ENCODE results near the gene XRCC4.

XRCC4 gene

DNA sequence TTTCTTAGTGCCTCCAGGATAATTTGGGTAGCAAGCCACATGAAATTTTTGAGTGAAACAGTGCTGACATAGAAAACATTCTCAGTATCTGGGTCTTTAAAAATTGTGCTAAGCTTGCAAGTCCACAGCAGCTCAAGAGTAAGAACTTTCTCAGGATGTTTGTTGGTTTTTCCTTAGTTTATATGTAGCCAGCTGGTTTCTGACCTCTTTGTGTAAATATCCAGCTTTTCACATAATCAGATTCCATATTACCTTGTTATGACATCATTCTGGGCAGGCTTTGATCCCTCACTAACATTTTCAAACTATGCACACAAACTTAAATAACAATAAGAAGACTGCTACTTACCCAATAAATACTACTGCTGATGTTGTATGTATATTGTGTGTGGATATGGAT lies 311.3 kb downstream of the XRCC4 start:
- TF ChIP-seq, protein P1, sequence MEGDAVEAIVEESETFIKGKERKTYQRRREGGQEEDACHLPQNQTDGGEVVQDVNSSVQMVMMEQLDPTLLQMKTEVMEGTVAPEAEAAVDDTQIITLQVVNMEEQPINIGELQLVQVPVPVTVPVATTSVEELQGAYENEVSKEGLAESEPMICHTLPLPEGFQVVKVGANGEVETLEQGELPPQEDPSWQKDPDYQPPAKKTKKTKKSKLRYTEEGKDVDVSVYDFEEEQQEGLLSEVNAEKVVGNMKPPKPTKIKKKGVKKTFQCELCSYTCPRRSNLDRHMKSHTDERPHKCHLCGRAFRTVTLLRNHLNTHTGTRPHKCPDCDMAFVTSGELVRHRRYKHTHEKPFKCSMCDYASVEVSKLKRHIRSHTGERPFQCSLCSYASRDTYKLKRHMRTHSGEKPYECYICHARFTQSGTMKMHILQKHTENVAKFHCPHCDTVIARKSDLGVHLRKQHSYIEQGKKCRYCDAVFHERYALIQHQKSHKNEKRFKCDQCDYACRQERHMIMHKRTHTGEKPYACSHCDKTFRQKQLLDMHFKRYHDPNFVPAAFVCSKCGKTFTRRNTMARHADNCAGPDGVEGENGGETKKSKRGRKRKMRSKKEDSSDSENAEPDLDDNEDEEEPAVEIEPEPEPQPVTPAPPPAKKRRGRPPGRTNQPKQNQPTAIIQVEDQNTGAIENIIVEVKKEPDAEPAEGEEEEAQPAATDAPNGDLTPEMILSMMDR (IDR thresholded peaks at IDR 0.05; ENCODE audit: low read depth, low read length, missing control alignments): no peak
- H3K4me3 ChIP-seq (replicated peaks; ENCODE audit: low read depth, low read length): no peak overlapping the region
- DNase-seq (ENCODE audit: extremely low read depth, low read depth): no peak

DNA sequence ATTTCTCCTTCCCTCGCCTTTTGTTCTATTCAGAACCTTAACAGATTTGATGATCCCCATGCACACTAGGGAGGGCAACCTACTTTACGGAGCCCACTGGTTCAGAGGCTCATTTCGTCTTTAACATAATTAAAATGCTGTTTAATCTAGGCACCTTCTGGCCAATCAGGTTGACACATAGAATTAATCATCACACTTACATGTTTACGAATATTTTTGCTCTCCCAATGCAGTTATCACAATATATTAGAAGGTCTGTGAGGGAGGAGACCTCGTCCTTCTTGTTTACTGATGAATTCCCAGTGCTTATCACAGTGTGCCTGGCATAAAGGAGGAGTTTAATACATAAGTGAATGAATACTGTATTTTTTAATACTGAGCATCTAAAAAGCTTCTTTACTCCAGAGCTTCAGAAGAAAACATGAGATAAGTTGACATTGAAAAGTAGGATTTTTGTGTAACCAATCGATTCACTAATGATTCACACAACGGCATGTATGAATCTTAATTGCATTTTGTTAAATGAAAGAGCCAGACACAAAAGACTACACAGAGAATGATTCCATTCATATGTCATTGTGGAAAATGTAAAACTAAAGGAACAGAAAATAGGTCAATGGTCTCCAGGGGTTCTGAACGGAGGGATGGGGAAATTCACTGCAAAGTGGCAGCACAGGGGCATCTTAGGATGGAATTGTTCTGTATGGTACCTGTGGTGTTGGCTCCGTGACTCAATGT lies 315.6 kb downstream of the XRCC4 start:
- TF ChIP-seq, protein P1 (IDR thresholded peaks at IDR 0.05; ENCODE audit: low read depth, low read length, missing control alignments): no peak
- no peak overlapping the region for H3K4me3 ChIP-seq (replicated peaks; ENCODE audit: low read depth, low read length)
- DNase-seq (ENCODE audit: extremely low read depth, low read depth): no peak

- H3K4me3 ChIP-seq (replicated peaks; ENCODE audit: low read depth, low read length): no peak overlapping the region
- no peak for DNase-seq (ENCODE audit: extremely low read depth, low read depth)
- TF ChIP-seq, protein P1 (IDR thresholded peaks at IDR 0.05; ENCODE audit: low read depth, low read length, missing control alignments): no peak
Measured at GRCh38 chr5:83393504-83393866, 316.1 kb downstream of the XRCC4 start.

DNA sequence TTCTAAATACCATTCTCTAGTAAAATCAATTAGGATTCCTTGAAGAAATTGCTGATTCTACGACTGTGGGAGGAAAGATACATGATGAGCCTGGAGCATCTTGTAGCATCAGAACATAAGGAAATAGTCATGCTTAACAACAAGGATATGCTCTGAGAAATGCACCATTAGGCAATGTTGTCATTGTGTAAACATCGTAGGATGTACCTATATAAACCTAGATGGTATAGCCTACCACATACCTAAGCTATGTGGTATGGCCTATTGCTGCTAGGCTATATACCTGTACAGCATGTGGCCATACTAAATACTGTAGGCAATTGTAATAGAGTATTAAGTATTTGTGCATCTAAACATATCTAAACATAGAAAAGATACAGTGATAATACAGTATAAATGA lies 316.8 kb downstream of the XRCC4 start:
- DNase-seq (ENCODE audit: extremely low read depth, low read depth): no peak
- no peak overlapping the region for H3K4me3 ChIP-seq (replicated peaks; ENCODE audit: low read depth, low read length)
- TF ChIP-seq, protein P1 (IDR thresholded peaks at IDR 0.05; ENCODE audit: low read depth, low read length, missing control alignments): no peak

DNA sequence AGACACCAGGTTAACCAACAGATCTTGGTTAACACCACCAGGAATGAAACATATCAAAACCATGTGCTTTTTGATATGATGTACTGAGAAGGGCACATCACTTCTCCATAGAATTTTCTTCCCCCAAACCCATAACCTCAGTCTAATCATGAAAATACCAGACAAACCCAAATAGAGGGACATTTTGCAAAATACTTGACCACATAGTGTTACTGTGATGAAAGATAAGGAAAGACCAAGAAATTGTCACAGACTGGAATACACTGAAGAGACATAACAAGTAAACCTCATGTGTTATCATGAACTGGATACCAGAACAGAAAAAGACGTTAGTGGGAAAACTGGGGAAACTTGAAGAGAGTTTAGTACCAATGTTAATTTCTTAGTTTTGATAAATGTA lies 319.3 kb downstream of the XRCC4 start:
- TF ChIP-seq, protein P1 (IDR thresholded peaks at IDR 0.05; ENCODE audit: low read depth, low read length, missing control alignments): no peak
- no peak overlapping the region for H3K4me3 ChIP-seq (replicated peaks; ENCODE audit: low read depth, low read length)

GRCh38 chr5:83397658-83398057 lies 320.3 kb downstream of the XRCC4 start:
- TF ChIP-seq, protein P1 (IDR thresholded peaks at IDR 0.05; ENCODE audit: low read depth, low read length, missing control alignments): no peak
- no peak for DNase-seq (ENCODE audit: extremely low read depth, low read depth)
- H3K4me3 ChIP-seq (replicated peaks; ENCODE audit: low read depth, low read length): no peak overlapping the region

More for the DNA sequence above, 319.3 kb downstream of the XRCC4 start:
- DNase-seq (ENCODE audit: extremely low read depth, low read depth): no peak

DNA sequence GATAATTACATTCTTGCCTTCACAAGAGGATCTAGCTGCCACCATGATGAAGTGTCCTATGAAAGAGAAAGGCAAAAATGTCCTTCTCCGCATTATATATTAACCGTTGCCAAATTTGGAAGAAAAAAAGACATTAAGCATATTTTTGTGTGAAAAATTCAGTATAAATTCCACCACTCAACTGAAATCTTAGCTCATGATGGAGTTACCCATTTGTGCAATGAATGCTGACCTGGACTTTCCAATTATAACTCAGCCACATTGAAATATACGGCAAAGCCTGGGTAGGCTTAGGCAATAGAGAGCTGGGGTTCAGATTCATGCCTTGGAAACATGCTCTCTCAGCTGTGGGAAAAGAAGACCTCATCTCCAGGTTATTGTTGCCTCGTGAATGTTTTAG lies 322.9 kb downstream of the XRCC4 start:
- H3K4me3 ChIP-seq (replicated peaks; ENCODE audit: low read depth, low read length): no peak overlapping the region
- DNase-seq (ENCODE audit: extremely low read depth, low read depth): no peak
- TF ChIP-seq, protein P1 (IDR thresholded peaks at IDR 0.05; ENCODE audit: low read depth, low read length, missing control alignments): no peak
